ENCODE results near the gene HMCN2.

The HMCN2 gene

GRCh38 chr9:130458027-130458803 lies 192.7 kb downstream of the HMCN2 start:
- H3K4me3 ChIP-seq (ENCODE audit: low read length), result no peak overlapping the region
- TF ChIP-seq, protein P1, sequence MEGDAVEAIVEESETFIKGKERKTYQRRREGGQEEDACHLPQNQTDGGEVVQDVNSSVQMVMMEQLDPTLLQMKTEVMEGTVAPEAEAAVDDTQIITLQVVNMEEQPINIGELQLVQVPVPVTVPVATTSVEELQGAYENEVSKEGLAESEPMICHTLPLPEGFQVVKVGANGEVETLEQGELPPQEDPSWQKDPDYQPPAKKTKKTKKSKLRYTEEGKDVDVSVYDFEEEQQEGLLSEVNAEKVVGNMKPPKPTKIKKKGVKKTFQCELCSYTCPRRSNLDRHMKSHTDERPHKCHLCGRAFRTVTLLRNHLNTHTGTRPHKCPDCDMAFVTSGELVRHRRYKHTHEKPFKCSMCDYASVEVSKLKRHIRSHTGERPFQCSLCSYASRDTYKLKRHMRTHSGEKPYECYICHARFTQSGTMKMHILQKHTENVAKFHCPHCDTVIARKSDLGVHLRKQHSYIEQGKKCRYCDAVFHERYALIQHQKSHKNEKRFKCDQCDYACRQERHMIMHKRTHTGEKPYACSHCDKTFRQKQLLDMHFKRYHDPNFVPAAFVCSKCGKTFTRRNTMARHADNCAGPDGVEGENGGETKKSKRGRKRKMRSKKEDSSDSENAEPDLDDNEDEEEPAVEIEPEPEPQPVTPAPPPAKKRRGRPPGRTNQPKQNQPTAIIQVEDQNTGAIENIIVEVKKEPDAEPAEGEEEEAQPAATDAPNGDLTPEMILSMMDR (IDR thresholded peaks at IDR 0.05; ENCODE audit: insufficient read depth, low read depth, low read length, missing control alignments), result no peak
- no peak for DNase-seq (ENCODE audit: low read depth)

DNA sequence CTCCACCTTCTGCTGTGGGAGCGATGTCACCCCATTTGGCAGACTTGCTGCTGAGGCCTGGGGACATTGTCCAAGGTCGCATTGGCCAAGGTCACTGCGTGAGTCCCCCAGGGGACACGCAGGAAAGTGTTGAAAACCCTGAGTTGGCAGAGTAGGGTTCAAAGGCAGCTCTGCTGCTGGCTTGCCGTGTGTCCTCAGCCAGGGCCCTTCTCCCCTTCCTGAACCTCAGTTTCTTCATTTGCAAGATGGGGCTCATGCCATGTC lies 193.2 kb downstream of the HMCN2 start:
- TF ChIP-seq, protein P1 (IDR thresholded peaks at IDR 0.05; ENCODE audit: insufficient read depth, low read depth, low read length, missing control alignments), result no peak
- DNase-seq (ENCODE audit: low read depth), result no peak
- no peak overlapping the region for H3K4me3 ChIP-seq (ENCODE audit: low read length)

DNA sequence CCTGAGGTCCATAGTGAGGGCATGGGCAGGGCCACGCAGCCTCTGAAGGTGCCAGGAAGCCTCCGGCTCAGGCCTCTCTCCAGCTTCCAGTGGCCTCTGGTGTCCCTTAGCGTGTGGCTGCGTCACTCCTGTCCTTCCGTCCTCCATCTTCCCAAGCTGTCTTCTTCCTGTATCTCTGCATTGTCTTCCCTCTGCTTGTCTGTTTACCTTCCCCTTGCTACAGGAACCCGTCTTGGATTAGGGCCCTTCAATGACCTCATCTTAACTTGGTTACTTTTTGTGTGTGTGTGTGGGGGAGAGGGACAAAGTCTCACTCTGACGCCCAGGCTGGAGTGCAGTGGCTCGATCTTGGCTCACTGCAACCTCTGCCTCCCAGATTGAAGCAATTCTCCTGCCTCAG lies 193.6 kb downstream of the HMCN2 start:
- TF ChIP-seq, protein P1 (IDR thresholded peaks at IDR 0.05; ENCODE audit: insufficient read depth, low read depth, low read length, missing control alignments), result no peak
- no peak overlapping the region for H3K4me3 ChIP-seq (ENCODE audit: low read length)

GRCh38 chr9:130459941-130460669 lies 194.5 kb downstream of the HMCN2 start:
- TF ChIP-seq, protein P1 (IDR thresholded peaks at IDR 0.05; ENCODE audit: insufficient read depth, low read depth, low read length, missing control alignments), result no peak

More for the DNA sequence above, 193.6 kb downstream of the HMCN2 start:
- no peak for DNase-seq (ENCODE audit: low read depth)

GRCh38 chr9:130461218-130461630 lies 195.7 kb downstream of the HMCN2 start:
- no peak overlapping the region for H3K4me3 ChIP-seq (ENCODE audit: low read length)
- TF ChIP-seq, protein P1 (IDR thresholded peaks at IDR 0.05; ENCODE audit: insufficient read depth, low read depth, low read length, missing control alignments), result peak; percentile 76
- peak; percentile 27 for DNase-seq (ENCODE audit: low read depth)

More at GRCh38 chr9:130459941-130460669, 194.5 kb downstream of the HMCN2 start:
- no peak overlapping the region for H3K4me3 ChIP-seq (ENCODE audit: low read length)
- DNase-seq (ENCODE audit: low read depth), result no peak

DNA sequence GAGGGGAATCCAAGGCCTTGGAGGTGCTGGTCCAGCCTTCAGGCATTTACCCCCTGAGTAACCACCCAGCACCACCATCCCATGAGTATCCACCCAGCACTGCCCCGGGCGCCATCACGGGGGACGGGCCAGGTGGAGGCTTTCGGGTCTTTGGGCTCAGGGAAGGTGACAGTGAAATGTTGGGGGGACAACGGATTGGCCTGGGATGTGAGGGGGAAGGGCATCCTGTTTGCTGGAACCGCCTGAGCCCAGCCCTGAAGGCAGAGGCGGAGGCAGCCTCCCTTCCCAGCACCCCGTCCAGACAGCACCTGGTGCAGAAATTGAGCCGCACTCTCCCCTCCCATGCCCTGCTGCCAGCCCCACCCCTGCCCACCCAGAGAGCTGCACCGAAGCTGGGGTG lies 196.2 kb downstream of the HMCN2 start:
- TF ChIP-seq, protein P1 (IDR thresholded peaks at IDR 0.05; ENCODE audit: insufficient read depth, low read depth, low read length, missing control alignments), result no peak
- DNase-seq (ENCODE audit: low read depth), result no peak

More for the DNA sequence above, 196.2 kb downstream of the HMCN2 start:
- H3K4me3 ChIP-seq (ENCODE audit: low read length), result no peak overlapping the region

Data from epithelial cell of esophagus (primary cell).